OCI-LY7 (cell line): Measurements from ENCODE around the gene CNNM2.

Source experiments
- EZH2phosphoT487 ChIP-seq: fragments of 200-600 bp; sonication (generic); IDR thresholded peaks from 2 replicates; pipeline ENCODE4 v1.6.1; 2018; ENCODE audit warnings: low read depth, borderline replicate concordance, mild to moderate bottlenecking, mixed run types, antibody characterized with exemption, low read length, moderate library complexity, mixed read lengths
- TF ChIP-seq, protein P1 (sequence below): fragments of 200-600 bp; sonication (generic); conservative IDR thresholded peaks from 2 replicates; pipeline ENCODE4 v1.5.1; 2014; ENCODE audit warnings: mild to moderate bottlenecking, antibody characterized with exemption, low read length, moderate library complexity, mixed read lengths

DNA sequence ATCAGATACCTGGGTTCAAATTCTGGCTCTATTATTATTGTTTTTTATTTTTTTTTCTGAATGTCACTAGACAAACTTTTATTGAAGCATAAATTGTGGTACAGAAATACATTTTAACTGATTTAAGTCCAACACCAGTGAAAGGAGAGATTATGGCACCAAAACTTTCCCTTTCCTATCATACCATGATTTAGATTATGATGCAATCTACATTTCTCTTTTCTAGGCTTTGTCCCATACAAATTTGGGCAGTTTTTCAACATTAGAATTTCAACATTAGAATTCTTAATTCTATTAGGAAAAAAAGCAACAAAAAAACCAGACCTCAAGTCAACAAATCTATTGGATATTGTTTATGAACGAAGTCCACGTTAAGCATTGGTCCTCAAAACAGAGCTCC lies 37.8 kb upstream of the CNNM2 start:
- TF ChIP-seq, protein P1, sequence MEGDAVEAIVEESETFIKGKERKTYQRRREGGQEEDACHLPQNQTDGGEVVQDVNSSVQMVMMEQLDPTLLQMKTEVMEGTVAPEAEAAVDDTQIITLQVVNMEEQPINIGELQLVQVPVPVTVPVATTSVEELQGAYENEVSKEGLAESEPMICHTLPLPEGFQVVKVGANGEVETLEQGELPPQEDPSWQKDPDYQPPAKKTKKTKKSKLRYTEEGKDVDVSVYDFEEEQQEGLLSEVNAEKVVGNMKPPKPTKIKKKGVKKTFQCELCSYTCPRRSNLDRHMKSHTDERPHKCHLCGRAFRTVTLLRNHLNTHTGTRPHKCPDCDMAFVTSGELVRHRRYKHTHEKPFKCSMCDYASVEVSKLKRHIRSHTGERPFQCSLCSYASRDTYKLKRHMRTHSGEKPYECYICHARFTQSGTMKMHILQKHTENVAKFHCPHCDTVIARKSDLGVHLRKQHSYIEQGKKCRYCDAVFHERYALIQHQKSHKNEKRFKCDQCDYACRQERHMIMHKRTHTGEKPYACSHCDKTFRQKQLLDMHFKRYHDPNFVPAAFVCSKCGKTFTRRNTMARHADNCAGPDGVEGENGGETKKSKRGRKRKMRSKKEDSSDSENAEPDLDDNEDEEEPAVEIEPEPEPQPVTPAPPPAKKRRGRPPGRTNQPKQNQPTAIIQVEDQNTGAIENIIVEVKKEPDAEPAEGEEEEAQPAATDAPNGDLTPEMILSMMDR = no peak
- TF ChIP-seq EZH2phosphoT487 = no peak
